Caco-2 (cell line): ENCODE measurements around the gene PTRHD1. TPM values are rescaled to one million over a fixed set of nuclear protein-coding genes. Genes with fewer than 3 reads are reported as not detected.
A peak's percentile ranks its signal among the peaks of the same experiment; 100 is the strongest.

Experiments used
- BruUV-seq: library from RNA; stranded (reverse); fragments of 400-500 nt; replicated peaks from 2 replicates; lab custom pipeline; 2021; lab: Mats Ljungman, UMichigan
- CTCF ChIA-PET: fragments of 300-600 bp; sonication (Branson Sonifier 250); formaldehyde crosslinking; loops from one replicate; lab custom pipeline; 2022; ENCODE audit warnings: antibody characterized with exemption; lab: Charles Lee
- POLR2A ChIA-PET: fragments of 300-600 bp; sonication (Branson Sonifier 250); formaldehyde crosslinking; loops from one replicate; lab custom pipeline; 2022; ENCODE audit warnings: antibody characterized with exemption; lab: Charles Lee
- DNase-seq, 2 experiments: peaks; one replicate each; pipeline versions ENCODE4 v3.0.0 to v3.0.0-alpha.2; 2020 to 2022
- H3K27me3 ChIP-seq: replicated peaks from 2 replicates; pipeline ENCODE4 v1.6.0; 2011; ENCODE audit warnings: low read length; ENCODE audit not compliant: control insufficient read depth, insufficient read depth
- H3K36me3 ChIP-seq: 2 replicates; pipeline ENCODE4 v1.5.1; 2011; ENCODE audit warnings: low read length; ENCODE audit not compliant: control insufficient read depth, insufficient read depth
- H3K4me1 ChIP-seq: fragments of 250-450 bp; sonication (Bioruptor Pico); 2 replicates; pipeline ENCODE4 v1.5.1; 2020; ENCODE audit warnings: mild to moderate bottlenecking
- H3K4me3 ChIP-seq: 2 replicates; pipeline ENCODE4 v1.5.1; 2011; ENCODE audit warnings: low read depth, mild to moderate bottlenecking, control low read depth, low read length
- H3K9me3 ChIP-seq: fragments of 250-450 bp; sonication (Bioruptor Pico); 2 replicates; pipeline ENCODE4 v1.5.1; 2020; ENCODE audit warnings: mild to moderate bottlenecking, moderate library complexity
- H3K27ac Mint-ChIP-seq: one replicate; pipeline ENCODE4 v1.8.0; 2022; ENCODE audit warnings: mixed read lengths; ENCODE audit not compliant: unreplicated experiment
- H3K27me3 Mint-ChIP-seq: one replicate; pipeline ENCODE4 v1.8.0; 2022; ENCODE audit warnings: mixed read lengths; ENCODE audit not compliant: insufficient read depth, unreplicated experiment
- H3K36me3 Mint-ChIP-seq: one replicate; pipeline ENCODE4 v1.8.0; 2022; ENCODE audit warnings: mild to moderate bottlenecking, mixed read lengths; ENCODE audit not compliant: insufficient read depth, unreplicated experiment
- H3K4me1 Mint-ChIP-seq: one replicate; pipeline ENCODE4 v1.8.0; 2022; ENCODE audit warnings: low read depth, mixed read lengths; ENCODE audit not compliant: unreplicated experiment
- H3K4me3 Mint-ChIP-seq: one replicate; pipeline ENCODE4 v1.8.0; 2022; ENCODE audit warnings: mild to moderate bottlenecking, moderate library complexity, mixed read lengths; ENCODE audit not compliant: unreplicated experiment
- H3K9me3 Mint-ChIP-seq: one replicate; pipeline ENCODE4 v1.8.0; 2022; ENCODE audit warnings: mixed read lengths; ENCODE audit not compliant: unreplicated experiment
- CTCF ChIP-seq, 2 experiments: fragments of 200-600 bp in 1 of 2; IDR thresholded peaks; 1 replicate in 1 of 2; 2 replicates in 1 of 2; pipeline versions ENCODE4 v1.5.1 to v1.8.0; 2011 to 2022; ENCODE audit warnings: antibody characterized with exemption in 1 of 2, control low read depth in 1 of 2, inconsistent platforms in 1 of 2, low read depth in 1 of 2, low read length in 1 of 2, mild to moderate bottlenecking in 1 of 2, moderate library complexity in 1 of 2; ENCODE audit not compliant: insufficient read depth in 1 of 2, severe bottlenecking in 1 of 2, unreplicated experiment in 1 of 2
- intact Hi-C: fragments of 100-400 bp; cut with micrococcal nuclease; formaldehyde crosslinking; loops from one replicate; pipeline ENCODE4 v1.10.0; 2022; ENCODE audit not compliant: unreplicated experiment
- total RNA-seq: library from RNA; stranded (reverse); gene quantifications from 2 replicates; pipeline ENCODE4 v1.2.3, GENCODE V29; 2022

Gene PTRHD1
- total RNA-seq, 1 experiment from 2014 or later: 52.8 TPM

- H3K4me1 Mint-ChIP-seq: peaks cover 14% of the 10 kb centered on the region
- H3K9me3 Mint-ChIP-seq: no peaks in the 10 kb centered on the region
- Histone ChIP-seq H3K27me3 (no peaks in the 10 kb centered on the region), H3K4me3 (no peak overlapping the region), H3K9me3 (no peaks in the 10 kb centered on the region), H3K36me3 (no peaks in the 10 kb centered on the region), H3K4me1 (peaks cover 24% of the 10 kb centered on the region)
- peak overlapping the region; percentile 95 for H3K4me3 Mint-ChIP-seq
- BruUV-seq: no TSS peak
- ChIA-PET POLR2A (interaction anchor here (0.7 to 1.7 kb wide), 2 partner anchors 31 to 65 kb away, joined by 3 to 4 read pairs; no protein-coding TSS in a partner anchor), CTCF (interaction anchor here (0.6 to 3.3 kb wide), 6 partner anchors 12 to 550 kb away, joined by 3 to 30 read pairs (median 6); no protein-coding TSS in a partner anchor)
- DNase-seq: no peak
- intact Hi-C loops: loop anchor here (2.0 kb wide), 1 partner anchor 69 kb away; no protein-coding TSS in a partner anchor
- H3K27ac Mint-ChIP-seq: peak overlapping the region; percentile 99
- peaks cover 19% of the 10 kb centered on the region for H3K36me3 Mint-ChIP-seq
- H3K27me3 Mint-ChIP-seq: no peaks in the 10 kb centered on the region
- TF ChIP-seq CTCF (IDR thresholded peaks at IDR 0.05; ENCODE audit: insufficient read depth in 1 of 2, low read depth in 1 of 2, low read length in 1 of 2, severe bottlenecking in 1 of 2, unreplicated experiment in 1 of 2): no peak
These were observed 1.7 kb downstream of the PTRHD1 start for GRCh38 chr2:24791452-24791851.

- no peak overlapping the region for H3K4me3 ChIP-seq
- peaks cover 19% of the 10 kb centered on the region for H3K36me3 Mint-ChIP-seq
- no peaks in the 10 kb centered on the region for H3K9me3 Mint-ChIP-seq
- ChIA-PET CTCF (no interaction called here), POLR2A (no interaction called here)
- H3K4me3 Mint-ChIP-seq: no peak overlapping the region
- TF ChIP-seq CTCF (IDR thresholded peaks at IDR 0.05; ENCODE audit: insufficient read depth in 1 of 2, low read depth in 1 of 2, low read length in 1 of 2, severe bottlenecking in 1 of 2, unreplicated experiment in 1 of 2): no peak
- H3K27me3 Mint-ChIP-seq: no peaks in the 10 kb centered on the region
- DNase-seq: no peak
- H3K9me3 ChIP-seq: peaks cover 8% of the 10 kb centered on the region; the same call in 1 of the 2 replicates
- H3K4me1 ChIP-seq: peaks cover 14% of the 10 kb centered on the region
- peaks cover 5% of the 10 kb centered on the region for H3K4me1 Mint-ChIP-seq
- no peaks in the 10 kb centered on the region for H3K36me3 ChIP-seq
- H3K27ac Mint-ChIP-seq: no peak overlapping the region
- no peaks in the 10 kb centered on the region for H3K27me3 ChIP-seq
- no TSS peak for BruUV-seq
- intact Hi-C loops: no loop called here
These were observed 4.4 kb downstream of the PTRHD1 start for GRCh38 chr2:24788816-24789215.

GRCh38 chr2:24787532-24787931, 5.7 kb downstream of the PTRHD1 start:
- ChIA-PET CTCF (no interaction called here), POLR2A (interaction anchor here (0.5 kb wide), 1 partner anchor 34 kb away, joined by 12 read pairs; no protein-coding TSS in a partner anchor)
- Mint-ChIP-seq H3K27me3 (no peaks in the 10 kb centered on the region), H3K4me1 (peaks cover 5% of the 10 kb centered on the region), H3K27ac (no peak overlapping the region), H3K36me3 (peaks cover 8% of the 10 kb centered on the region), H3K4me3 (no peak overlapping the region), H3K9me3 (no peaks in the 10 kb centered on the region)
- H3K9me3 ChIP-seq: peaks cover 8% of the 10 kb centered on the region; the same call in 1 of the 2 replicates
- no TSS peak for BruUV-seq
- peaks cover 14% of the 10 kb centered on the region for H3K4me1 ChIP-seq
- no peaks in the 10 kb centered on the region for H3K27me3 ChIP-seq
- intact Hi-C loops: no loop called here
- no peaks in the 10 kb centered on the region for H3K36me3 ChIP-seq
- no peak for TF ChIP-seq CTCF (IDR thresholded peaks at IDR 0.05; ENCODE audit: insufficient read depth in 1 of 2, low read depth in 1 of 2, low read length in 1 of 2, severe bottlenecking in 1 of 2, unreplicated experiment in 1 of 2)
- H3K4me3 ChIP-seq: no peak overlapping the region
- DNase-seq: no peak
